Mammary epithelial cell (primary cell): Measurements from ENCODE around the gene STK38.

Source experiments
- EZH2 ChIP-seq: IDR thresholded peaks from 2 replicates; pipeline ENCODE4 v1.6.1; 2012; ENCODE audit warnings: low read length, inconsistent platforms, borderline replicate concordance
- TF ChIP-seq, protein P1 (sequence below), 2 donors: IDR thresholded peaks in 1 of 2; conservative IDR thresholded peaks in 1 of 2; 2 replicates each; pipeline ENCODE4 v1.5.1; 2011 to 2012; ENCODE audit warnings: inconsistent platforms in 2 of 2, low read length in 2 of 2, mild to moderate bottlenecking in 2 of 2, control low read depth in 1 of 2, low read depth in 1 of 2; ENCODE audit not compliant: insufficient read depth in 1 of 2; ENCODE audit errors: extremely low read depth in 1 of 2

DNA sequence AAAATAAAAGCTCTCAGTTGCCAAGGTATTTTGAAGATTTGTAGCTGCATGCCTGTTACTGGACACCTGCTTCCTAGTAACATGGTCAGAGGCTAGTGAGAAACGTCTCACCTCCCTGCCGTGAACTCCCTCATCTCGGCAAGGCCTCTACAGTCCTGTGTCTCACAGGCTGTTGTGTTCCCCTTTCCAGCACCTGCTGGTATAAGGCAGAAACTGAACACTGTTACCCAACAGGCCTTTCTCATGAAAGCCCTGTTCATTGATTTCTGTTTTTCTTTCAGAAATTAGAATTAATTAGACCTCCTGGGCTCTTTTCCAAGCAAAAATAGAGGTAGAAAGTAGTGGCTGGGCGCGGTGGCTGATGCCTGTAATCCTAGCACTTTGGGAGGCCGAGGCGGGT is 29.3 kb upstream of the STK38 start:
- TF ChIP-seq, protein P1, sequence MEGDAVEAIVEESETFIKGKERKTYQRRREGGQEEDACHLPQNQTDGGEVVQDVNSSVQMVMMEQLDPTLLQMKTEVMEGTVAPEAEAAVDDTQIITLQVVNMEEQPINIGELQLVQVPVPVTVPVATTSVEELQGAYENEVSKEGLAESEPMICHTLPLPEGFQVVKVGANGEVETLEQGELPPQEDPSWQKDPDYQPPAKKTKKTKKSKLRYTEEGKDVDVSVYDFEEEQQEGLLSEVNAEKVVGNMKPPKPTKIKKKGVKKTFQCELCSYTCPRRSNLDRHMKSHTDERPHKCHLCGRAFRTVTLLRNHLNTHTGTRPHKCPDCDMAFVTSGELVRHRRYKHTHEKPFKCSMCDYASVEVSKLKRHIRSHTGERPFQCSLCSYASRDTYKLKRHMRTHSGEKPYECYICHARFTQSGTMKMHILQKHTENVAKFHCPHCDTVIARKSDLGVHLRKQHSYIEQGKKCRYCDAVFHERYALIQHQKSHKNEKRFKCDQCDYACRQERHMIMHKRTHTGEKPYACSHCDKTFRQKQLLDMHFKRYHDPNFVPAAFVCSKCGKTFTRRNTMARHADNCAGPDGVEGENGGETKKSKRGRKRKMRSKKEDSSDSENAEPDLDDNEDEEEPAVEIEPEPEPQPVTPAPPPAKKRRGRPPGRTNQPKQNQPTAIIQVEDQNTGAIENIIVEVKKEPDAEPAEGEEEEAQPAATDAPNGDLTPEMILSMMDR (conservative IDR thresholded peaks at IDR 0.05 in 1 of 2, IDR thresholded peaks at IDR 0.05 in 1 of 2; ENCODE audit: extremely low read depth in 1 of 2, insufficient read depth in 1 of 2, low read depth in 1 of 2, low read length in 2 of 2): no peak
- no peak for TF ChIP-seq EZH2
